HG03442 (cell line): ENCODE data around the gene HBE1.
"Not testable (repeated sequence)": the region's sequence is repeated elsewhere in the genome, so short reads cannot be mapped to it uniquely, and the experiment has no call there.

ENCODE experiments used
- ATAC-seq: cut with Tn5 transposase; IDR thresholded peaks from one replicate; pipeline ENCODE4 v1.9.1; 2021; ENCODE audit warnings: mild to moderate bottlenecking, moderate library complexity; ENCODE audit not compliant: unreplicated experiment

HBE1 gene

GRCh38 chr11:5254023-5254422, 15.7 kb downstream of the HBE1 start:
- not testable (repeated sequence) for ATAC-seq

GRCh38 chr11:5253440-5253839, 16.3 kb downstream of the HBE1 start:
- not testable (repeated sequence) for ATAC-seq

GRCh38 chr11:5252919-5253265, 16.9 kb downstream of the HBE1 start:
- ATAC-seq, result no peak

GRCh38 chr11:5252192-5252918, 17.4 kb downstream of the HBE1 start:
- no peak for ATAC-seq

- no peak for ATAC-seq
Observed at GRCh38 chr11:5251746-5252145, 18.0 kb downstream of the HBE1 start.

GRCh38 chr11:5250543-5251204, 19.1 kb downstream of the HBE1 start:
- no peak for ATAC-seq

- not testable (repeated sequence) for ATAC-seq
Observed at GRCh38 chr11:5249807-5250396, 19.8 kb downstream of the HBE1 start, which contains the start of gene HBG1. Gene HBG1 (minus strand): TSS chr11:5249857. CDS start chr11:5249804, 53 bp downstream.

GRCh38 chr11:5248498-5248897, 21.2 kb downstream of the HBE1 start:
- ATAC-seq, result not testable (repeated sequence)

- ATAC-seq, result no peak
Observed at GRCh38 chr11:5247472-5248192, 22.1 kb downstream of the HBE1 start.

GRCh38 chr11:5246772-5247471, 22.8 kb downstream of the HBE1 start:
- no peak for ATAC-seq

- no peak for ATAC-seq
Observed at GRCh38 chr11:5245155-5245554, 24.6 kb downstream of the HBE1 start.

GRCh38 chr11:5243816-5244180, 25.9 kb downstream of the HBE1 start:
- ATAC-seq, result no peak

GRCh38 chr11:5242933-5243815, 26.6 kb downstream of the HBE1 start:
- peak; percentile 67 for ATAC-seq

GRCh38 chr11:5242208-5242607, 27.5 kb downstream of the HBE1 start:
- no peak for ATAC-seq

- ATAC-seq, result no peak
Observed at GRCh38 chr11:5241458-5241857, 28.3 kb downstream of the HBE1 start.

- ATAC-seq, result no peak
Observed at GRCh38 chr11:5240458-5240857, 29.3 kb downstream of the HBE1 start.

- no peak for ATAC-seq
Observed at GRCh38 chr11:5240056-5240455, 29.7 kb downstream of the HBE1 start.

- ATAC-seq, result no peak
Observed at GRCh38 chr11:5239046-5239445, 30.7 kb downstream of the HBE1 start.

GRCh38 chr11:5238486-5238885, 31.3 kb downstream of the HBE1 start:
- ATAC-seq, result no peak

GRCh38 chr11:5237420-5237819, 32.3 kb downstream of the HBE1 start:
- no peak for ATAC-seq
